ENCODE measurements around the gene PRKRA.

PRKRA gene

DNA sequence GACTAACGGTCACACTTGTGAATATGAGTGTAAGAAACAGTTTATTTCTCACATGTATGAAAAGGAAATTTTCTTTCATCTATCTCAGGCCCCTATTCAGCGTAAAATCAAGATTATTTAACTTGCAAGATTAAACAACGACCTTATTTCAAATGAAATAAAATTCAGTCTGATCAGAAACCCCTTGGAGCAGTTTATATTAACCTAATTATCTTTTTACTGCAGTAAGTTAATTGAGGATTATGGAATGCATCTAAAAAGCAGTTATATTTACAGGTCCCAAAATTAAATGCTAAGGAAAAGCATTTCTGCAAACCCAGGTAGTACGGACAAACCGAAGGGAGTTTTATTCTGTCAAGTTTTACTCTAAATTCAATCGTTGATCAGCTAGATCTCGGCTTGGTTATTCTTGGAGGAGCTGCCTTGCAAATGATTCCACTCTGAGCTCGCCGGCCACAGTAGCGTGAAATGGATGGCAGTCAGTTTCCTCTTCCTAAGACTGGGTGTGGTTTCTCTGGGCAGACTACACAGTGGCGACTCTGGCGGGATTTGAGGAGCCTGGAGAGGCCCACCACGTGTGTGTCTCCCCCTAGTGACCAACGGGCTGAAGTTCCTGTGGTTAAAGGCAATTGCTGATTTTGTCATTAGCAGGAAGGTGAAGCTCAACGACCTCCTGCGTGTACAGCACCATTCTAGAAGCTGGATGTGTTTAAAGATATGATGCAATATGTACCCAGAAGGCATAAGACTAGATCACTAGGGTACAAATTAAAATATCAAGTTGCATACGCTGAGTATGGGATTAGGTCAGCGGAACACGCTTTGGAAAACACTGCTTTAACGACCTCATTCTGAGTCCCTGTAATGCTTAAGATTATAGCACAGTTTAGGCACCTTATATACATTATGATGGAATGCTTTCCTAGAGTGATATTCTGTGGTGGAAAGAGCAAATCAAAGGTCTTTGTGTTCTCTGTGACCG lies 36.4 kb downstream of the PRKRA start:
- TF ChIP-seq, protein P1, sequence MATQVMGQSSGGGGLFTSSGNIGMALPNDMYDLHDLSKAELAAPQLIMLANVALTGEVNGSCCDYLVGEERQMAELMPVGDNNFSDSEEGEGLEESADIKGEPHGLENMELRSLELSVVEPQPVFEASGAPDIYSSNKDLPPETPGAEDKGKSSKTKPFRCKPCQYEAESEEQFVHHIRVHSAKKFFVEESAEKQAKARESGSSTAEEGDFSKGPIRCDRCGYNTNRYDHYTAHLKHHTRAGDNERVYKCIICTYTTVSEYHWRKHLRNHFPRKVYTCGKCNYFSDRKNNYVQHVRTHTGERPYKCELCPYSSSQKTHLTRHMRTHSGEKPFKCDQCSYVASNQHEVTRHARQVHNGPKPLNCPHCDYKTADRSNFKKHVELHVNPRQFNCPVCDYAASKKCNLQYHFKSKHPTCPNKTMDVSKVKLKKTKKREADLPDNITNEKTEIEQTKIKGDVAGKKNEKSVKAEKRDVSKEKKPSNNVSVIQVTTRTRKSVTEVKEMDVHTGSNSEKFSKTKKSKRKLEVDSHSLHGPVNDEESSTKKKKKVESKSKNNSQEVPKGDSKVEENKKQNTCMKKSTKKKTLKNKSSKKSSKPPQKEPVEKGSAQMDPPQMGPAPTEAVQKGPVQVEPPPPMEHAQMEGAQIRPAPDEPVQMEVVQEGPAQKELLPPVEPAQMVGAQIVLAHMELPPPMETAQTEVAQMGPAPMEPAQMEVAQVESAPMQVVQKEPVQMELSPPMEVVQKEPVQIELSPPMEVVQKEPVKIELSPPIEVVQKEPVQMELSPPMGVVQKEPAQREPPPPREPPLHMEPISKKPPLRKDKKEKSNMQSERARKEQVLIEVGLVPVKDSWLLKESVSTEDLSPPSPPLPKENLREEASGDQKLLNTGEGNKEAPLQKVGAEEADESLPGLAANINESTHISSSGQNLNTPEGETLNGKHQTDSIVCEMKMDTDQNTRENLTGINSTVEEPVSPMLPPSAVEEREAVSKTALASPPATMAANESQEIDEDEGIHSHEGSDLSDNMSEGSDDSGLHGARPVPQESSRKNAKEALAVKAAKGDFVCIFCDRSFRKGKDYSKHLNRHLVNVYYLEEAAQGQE (IDR thresholded peaks at IDR 0.05; ENCODE audit: insufficient read depth in 1 of 2, low read depth in 2 of 2, low read length in 2 of 2) = no peak
- peak; percentile 67; the same call in 1 of the 2 replicates for TF ChIP-seq SIN3A (IDR thresholded peaks at IDR 0.05; ENCODE audit: borderline replicate concordance, insufficient read depth, low read length)
- TF ChIP-seq FOXP2 (optimal IDR thresholded peaks at IDR 0.05; ENCODE audit: borderline replicate concordance, extremely low read depth, extremely low read length, insufficient read depth) = peak; percentile 40
- no peak for TF ChIP-seq TAF1 (IDR thresholded peaks at IDR 0.05; ENCODE audit: borderline replicate concordance, insufficient read depth, low read length)
- peak; percentile 63; the same call in 1 of the 2 replicates for TF ChIP-seq POLR2AphosphoS5 (IDR thresholded peaks at IDR 0.05; ENCODE audit: low read depth, low read length)

DNA sequence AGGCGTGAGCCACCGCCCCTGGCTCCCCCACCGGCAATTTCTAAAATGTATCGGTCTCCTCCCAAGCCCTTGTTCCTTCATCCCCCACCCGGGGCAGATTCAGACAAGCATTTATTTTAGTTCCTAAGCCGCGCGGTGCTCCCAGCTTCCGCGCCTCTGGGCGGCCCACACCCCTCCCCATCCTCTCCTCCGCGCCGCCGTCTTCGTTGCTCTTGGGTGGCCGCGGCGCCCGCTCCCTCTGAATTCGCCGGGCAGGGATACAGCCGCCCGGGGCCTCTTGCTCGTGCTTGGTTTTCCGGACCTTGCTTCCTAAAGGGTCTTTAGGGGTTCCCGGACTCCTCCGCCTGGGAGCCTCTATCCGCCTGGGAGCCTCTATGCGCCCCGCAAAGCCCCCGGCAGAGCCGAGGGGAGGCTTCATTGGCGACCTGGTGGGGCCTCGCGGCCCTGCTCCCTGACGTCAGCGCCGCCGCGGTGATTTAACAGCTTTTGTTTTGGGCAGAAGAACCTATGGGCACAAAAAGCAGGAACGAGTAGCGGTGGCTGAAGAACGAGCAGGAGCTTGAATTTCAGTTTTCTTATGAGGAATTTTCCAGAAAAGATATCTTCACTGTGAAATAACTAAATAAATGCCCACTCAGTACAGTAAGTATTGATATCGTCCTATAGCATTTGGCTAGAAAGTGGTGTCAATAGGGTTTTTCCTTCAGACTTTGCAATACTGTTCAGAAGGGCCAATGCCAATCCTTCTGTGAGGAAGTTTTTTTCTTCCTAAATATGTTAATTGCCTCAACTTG lies 37.3 kb downstream of the PRKRA start:
- TF ChIP-seq TAF1 (IDR thresholded peaks at IDR 0.05; ENCODE audit: borderline replicate concordance, insufficient read depth, low read length) (no peak), POLR2AphosphoS5 (IDR thresholded peaks at IDR 0.05; ENCODE audit: low read depth, low read length) (no peak), SIN3A (IDR thresholded peaks at IDR 0.05; ENCODE audit: borderline replicate concordance, insufficient read depth, low read length) (no peak), FOXP2 (optimal IDR thresholded peaks at IDR 0.05; ENCODE audit: borderline replicate concordance, extremely low read depth, extremely low read length, insufficient read depth) (no peak)
- TF ChIP-seq, protein P1 (IDR thresholded peaks at IDR 0.05; ENCODE audit: insufficient read depth in 1 of 2, low read depth in 2 of 2, low read length in 2 of 2) = no peak

DNA sequence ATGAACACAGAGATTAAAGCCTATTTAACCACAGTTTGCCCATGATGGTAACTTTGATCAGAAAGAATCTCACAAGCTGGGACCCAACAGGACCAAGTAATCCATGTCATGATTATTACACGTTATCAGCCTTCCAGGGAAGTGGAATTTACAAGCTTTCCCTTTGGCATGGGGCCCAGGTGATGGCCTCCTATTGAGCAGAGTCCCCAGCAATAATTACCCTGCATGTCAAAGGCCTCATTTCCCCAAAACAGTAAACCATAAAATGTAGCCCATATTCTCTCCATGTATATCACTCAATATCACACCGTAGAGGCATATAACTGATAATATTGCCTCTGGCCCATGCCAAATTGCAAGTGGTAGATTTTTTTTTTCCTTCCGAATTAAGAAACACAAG lies 38.9 kb downstream of the PRKRA start:
- TF ChIP-seq SIN3A (IDR thresholded peaks at IDR 0.05; ENCODE audit: borderline replicate concordance, insufficient read depth, low read length) (no peak), TAF1 (IDR thresholded peaks at IDR 0.05; ENCODE audit: borderline replicate concordance, insufficient read depth, low read length) (no peak), FOXP2 (optimal IDR thresholded peaks at IDR 0.05; ENCODE audit: borderline replicate concordance, extremely low read depth, extremely low read length, insufficient read depth) (no peak), POLR2AphosphoS5 (IDR thresholded peaks at IDR 0.05; ENCODE audit: low read depth, low read length) (no peak)
- TF ChIP-seq, protein P1 (IDR thresholded peaks at IDR 0.05; ENCODE audit: insufficient read depth in 1 of 2, low read depth in 2 of 2, low read length in 2 of 2) = no peak

DNA sequence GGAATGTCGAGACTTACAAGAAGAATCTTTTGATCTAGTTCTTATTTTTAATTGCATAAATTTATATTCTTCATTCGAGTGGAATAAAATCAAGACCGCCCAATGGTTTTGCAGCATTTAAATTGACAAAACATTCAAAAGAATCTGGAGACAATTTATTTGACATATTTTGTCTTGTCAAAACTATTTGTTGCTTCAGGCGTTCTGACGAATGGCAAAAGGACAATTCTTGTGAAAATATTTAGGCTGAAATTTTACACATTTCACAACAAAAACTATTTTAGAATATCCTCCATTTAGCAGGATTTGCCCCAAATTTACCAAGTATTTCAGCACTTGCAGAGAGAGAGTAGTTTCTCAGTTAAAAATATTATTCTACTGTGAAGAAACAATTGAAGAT lies 41.7 kb downstream of the PRKRA start:
- TF ChIP-seq TAF1 (IDR thresholded peaks at IDR 0.05; ENCODE audit: borderline replicate concordance, insufficient read depth, low read length) (no peak), SIN3A (IDR thresholded peaks at IDR 0.05; ENCODE audit: borderline replicate concordance, insufficient read depth, low read length) (no peak), POLR2AphosphoS5 (IDR thresholded peaks at IDR 0.05; ENCODE audit: low read depth, low read length) (no peak), FOXP2 (optimal IDR thresholded peaks at IDR 0.05; ENCODE audit: borderline replicate concordance, extremely low read depth, extremely low read length, insufficient read depth) (no peak)
- TF ChIP-seq, protein P1 (IDR thresholded peaks at IDR 0.05; ENCODE audit: insufficient read depth in 1 of 2, low read depth in 2 of 2, low read length in 2 of 2) = no peak
